ENCODE results near the gene CEP170B.

CEP170B gene

DNA sequence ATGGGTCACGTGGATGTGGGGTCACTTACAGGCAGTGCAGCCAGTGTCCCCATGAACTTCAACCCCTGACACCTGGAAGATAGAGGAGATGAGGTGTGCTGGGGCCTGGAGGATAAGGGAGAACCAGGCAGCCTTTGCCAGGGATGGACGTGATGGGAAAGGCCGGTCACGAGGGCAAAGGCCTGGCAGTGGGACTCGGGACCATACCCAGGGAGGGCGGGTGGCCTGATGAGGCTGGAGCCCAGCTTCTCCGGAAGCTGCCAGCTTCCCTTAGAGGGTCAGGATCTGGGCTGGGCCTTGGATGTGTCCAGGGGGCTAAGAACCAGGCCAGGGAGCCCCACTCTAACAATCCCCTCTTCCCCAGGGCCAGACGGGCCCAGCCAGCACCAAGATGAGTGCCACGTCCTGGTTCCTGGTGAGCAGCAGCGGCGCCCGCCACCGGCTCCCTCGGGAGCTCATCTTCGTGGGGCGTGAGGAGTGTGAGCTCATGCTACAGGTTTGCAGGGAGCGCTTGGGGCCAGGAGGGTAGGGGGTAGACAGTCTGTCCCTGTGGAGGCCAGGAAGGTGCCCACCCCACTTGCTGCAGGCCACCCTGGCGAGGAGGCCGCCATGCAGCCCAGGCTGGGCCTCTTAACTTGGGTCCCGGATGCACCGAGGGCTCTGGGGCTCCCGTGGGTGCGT, 3.1 kb downstream of the CEP170B start:
- H3K9me3 ChIP-seq: no peaks in the 10 kb centered on the region
- TF ChIP-seq, protein P1, sequence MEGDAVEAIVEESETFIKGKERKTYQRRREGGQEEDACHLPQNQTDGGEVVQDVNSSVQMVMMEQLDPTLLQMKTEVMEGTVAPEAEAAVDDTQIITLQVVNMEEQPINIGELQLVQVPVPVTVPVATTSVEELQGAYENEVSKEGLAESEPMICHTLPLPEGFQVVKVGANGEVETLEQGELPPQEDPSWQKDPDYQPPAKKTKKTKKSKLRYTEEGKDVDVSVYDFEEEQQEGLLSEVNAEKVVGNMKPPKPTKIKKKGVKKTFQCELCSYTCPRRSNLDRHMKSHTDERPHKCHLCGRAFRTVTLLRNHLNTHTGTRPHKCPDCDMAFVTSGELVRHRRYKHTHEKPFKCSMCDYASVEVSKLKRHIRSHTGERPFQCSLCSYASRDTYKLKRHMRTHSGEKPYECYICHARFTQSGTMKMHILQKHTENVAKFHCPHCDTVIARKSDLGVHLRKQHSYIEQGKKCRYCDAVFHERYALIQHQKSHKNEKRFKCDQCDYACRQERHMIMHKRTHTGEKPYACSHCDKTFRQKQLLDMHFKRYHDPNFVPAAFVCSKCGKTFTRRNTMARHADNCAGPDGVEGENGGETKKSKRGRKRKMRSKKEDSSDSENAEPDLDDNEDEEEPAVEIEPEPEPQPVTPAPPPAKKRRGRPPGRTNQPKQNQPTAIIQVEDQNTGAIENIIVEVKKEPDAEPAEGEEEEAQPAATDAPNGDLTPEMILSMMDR (IDR thresholded peaks at IDR 0.05): no peak
- H3K36me3 ChIP-seq: peaks cover 0 to 17% (median 5%) of the 10 kb centered on the region in 3 donors
- H3K4me3 ChIP-seq: no peak overlapping the region
- peaks cover 0 to 3% of the 10 kb centered on the region in 2 donors for H3K27me3 ChIP-seq
- peaks cover 8 to 48% (median 30%) of the 10 kb centered on the region in 4 donors for H3K4me1 ChIP-seq
- H3K27ac ChIP-seq: no peak overlapping the region
- DNase-seq: no peak
- intact Hi-C loops (cut with DNase I; ENCODE audit: low total_unique reads): loop anchor here (10.0 kb wide), 1 partner anchor 107 kb away; the partner anchor contains the start of gene AHNAK2

DNA sequence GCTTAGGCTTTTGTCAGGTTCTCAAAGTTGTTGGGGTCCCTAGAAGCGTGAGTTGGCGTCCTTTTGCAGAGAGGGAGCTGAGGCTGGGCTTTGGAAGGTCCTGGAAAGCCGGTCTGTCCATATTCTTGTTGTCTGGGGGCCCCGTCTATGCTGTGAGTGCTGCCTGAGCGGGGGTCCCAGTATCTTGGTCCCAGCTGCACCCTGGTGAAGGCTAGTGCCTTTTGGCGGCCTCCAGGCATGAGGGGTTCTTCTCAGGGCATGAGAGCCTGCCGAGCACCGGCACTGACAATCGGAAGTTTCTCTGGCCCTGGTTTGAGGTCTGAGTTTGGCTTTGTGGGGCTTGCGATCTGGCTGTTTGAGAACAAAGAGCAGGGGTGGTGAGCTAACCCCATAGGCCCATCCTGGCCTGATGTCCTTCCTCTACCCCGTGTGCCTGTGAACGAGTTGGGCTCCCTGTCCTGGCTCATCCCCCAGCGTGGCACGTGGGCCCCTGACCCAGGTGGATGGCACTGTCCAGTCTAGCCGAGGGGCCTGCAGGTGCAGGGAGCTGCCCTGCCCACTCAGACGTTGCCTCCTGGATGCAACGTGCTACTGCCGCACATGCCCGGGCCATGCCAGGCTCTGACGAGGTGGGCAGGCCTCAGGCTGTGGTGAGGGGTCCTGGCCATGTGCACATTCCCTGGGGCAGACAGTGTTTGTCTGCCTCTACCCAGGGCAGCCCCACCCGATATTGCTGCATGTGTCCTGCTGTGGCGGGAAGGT, 3.9 kb downstream of the CEP170B start:
- peaks cover 0 to 3% of the 10 kb centered on the region in 2 donors for H3K27me3 ChIP-seq
- intact Hi-C loops (cut with DNase I; ENCODE audit: low total_unique reads): loop anchor here (10.0 kb wide), 1 partner anchor 106 kb away; the partner anchor contains the start of gene AHNAK2
- TF ChIP-seq, protein P1 (IDR thresholded peaks at IDR 0.05): no peak
- H3K4me3 ChIP-seq: no peak overlapping the region
- no peak overlapping the region for H3K27ac ChIP-seq
- H3K9me3 ChIP-seq: no peaks in the 10 kb centered on the region
- H3K4me1 ChIP-seq: peaks cover 8 to 53% (median 29%) of the 10 kb centered on the region in 4 donors
- H3K36me3 ChIP-seq: peaks cover 0 to 17% (median 5%) of the 10 kb centered on the region in 3 donors
- DNase-seq: no peak

DNA sequence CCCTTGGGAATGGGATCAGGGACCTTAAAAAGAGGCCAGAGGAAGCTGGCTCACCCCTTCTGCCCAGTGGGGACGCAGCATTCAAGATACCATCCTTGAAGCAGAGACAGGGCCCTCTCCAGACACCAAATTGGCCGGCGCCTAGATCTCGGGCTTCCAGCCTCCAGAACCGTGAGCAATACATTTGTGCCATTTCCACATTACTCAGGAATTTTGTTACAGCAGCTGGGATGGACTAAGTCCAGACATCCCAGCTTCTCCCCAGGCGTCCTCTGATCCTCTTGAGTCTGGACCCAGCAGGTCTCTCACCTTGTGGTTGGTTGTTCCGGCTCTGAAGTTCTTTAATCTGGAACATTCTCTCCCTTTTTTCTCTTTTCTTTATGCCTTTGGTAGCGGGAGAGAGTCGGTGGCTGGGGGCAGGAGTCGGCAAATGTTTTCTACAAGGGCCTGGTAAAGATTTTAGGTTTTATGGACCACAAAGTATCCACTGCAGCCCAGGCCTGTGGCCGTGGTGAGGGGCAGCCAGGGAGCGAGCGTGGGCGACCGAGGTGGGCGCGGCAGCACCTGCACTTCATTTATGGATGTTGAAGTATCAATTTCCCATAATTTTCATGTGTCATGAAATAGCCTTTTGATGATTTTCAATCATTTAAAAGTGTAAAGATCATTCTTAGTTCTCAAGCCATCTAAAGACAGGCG, 4.8 kb downstream of the CEP170B start:
- TF ChIP-seq, protein P1 (IDR thresholded peaks at IDR 0.05): no peak
- Histone ChIP-seq H3K4me1 (peaks cover 4 to 52% (median 22%) of the 10 kb centered on the region in 4 donors), H3K9me3 (no peaks in the 10 kb centered on the region), H3K4me3 (no peak overlapping the region), H3K27me3 (peaks cover 0 to under 1% of the 10 kb centered on the region in 2 donors), H3K27ac (no peak overlapping the region), H3K36me3 (peaks cover 0 to 17% (median 5%) of the 10 kb centered on the region in 3 donors)
- intact Hi-C loops (cut with DNase I; ENCODE audit: low total_unique reads): loop anchor here (10.0 kb wide), 1 partner anchor 105 kb away; the partner anchor contains the start of gene AHNAK2
- DNase-seq: no peak

DNA sequence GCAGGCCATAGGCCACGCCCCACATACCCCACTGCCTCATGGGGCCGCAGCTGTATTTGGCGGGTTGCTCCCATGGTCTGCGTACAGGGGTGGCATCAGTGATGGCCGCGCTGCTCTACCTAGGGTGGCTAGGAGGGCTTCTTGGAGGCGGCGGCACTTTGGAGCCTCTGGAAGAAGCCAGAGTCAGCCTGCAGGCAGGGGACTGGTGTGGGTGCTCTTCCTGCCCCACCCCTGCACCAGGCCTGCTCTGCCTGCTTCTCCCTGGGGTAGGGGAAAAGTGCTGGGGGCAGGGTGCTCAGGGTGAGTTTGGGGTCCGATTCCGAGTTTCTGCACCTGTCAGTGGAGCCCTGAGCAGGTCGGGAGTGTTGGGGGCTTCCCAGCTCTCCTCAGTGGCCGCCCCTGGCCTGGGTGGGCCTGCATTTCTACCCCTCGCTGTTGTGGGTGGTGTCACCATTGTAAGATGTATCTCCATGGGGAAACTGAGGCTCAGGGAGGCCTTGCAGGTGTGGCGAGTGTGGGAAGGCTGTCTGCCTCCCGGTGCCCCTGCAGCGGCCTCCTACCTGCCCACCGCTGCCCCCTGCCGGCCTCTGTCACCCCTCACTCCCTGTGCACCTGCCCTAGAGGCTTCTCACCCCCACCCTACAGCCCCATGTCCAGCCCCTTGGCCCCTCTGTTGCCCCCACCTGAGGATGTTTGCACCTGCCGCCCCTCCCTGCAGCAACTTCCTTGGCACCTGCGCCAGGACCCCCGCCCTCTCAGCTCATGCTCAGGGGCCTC, 5.5 kb downstream of the CEP170B start:
- H3K27ac ChIP-seq: no peak overlapping the region
- no peaks in the 10 kb centered on the region for H3K9me3 ChIP-seq
- H3K27me3 ChIP-seq: no peaks in the 10 kb centered on the region
- no peak overlapping the region for H3K4me3 ChIP-seq
- H3K4me1 ChIP-seq: peaks cover 4 to 55% (median 21%) of the 10 kb centered on the region in 4 donors
- peaks cover 0 to 17% (median 5%) of the 10 kb centered on the region in 3 donors for H3K36me3 ChIP-seq
- intact Hi-C loops (cut with DNase I; ENCODE audit: low total_unique reads): no loop called here
- TF ChIP-seq, protein P1 (IDR thresholded peaks at IDR 0.05): peak in 1 of 2 experiments; percentile 24
- DNase-seq: peak in 1 of 2 donors; percentile 65

Data from tibial artery (tissue), 4 donors.